Measurements from ENCODE around the gene RPL3.
"Not testable (repeated sequence)": the region's sequence is repeated elsewhere in the genome, so short reads cannot be mapped to it uniquely, and the experiment has no call there.

DNA sequence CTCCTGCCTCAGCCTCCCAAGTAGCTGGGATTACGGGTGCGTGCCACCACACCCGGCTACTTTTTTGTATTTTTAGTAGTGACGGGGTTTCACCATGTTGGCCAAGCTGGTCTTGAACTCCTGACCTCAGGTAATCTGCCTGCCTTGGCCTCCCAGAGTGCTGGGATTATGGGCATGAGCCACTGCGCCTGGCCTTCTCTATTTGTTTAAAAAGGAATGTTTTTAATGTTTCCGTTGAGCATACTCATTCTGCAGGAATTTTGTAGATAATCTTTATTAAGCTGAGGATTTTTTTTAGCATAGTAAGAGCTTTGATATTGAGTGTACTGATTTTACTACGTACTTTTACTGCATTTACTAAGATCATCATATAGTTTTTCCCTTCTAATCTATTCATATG, 20.4 kb upstream of the RPL3 start:
- TF ChIP-seq, protein P1, sequence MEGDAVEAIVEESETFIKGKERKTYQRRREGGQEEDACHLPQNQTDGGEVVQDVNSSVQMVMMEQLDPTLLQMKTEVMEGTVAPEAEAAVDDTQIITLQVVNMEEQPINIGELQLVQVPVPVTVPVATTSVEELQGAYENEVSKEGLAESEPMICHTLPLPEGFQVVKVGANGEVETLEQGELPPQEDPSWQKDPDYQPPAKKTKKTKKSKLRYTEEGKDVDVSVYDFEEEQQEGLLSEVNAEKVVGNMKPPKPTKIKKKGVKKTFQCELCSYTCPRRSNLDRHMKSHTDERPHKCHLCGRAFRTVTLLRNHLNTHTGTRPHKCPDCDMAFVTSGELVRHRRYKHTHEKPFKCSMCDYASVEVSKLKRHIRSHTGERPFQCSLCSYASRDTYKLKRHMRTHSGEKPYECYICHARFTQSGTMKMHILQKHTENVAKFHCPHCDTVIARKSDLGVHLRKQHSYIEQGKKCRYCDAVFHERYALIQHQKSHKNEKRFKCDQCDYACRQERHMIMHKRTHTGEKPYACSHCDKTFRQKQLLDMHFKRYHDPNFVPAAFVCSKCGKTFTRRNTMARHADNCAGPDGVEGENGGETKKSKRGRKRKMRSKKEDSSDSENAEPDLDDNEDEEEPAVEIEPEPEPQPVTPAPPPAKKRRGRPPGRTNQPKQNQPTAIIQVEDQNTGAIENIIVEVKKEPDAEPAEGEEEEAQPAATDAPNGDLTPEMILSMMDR (IDR thresholded peaks at IDR 0.05; ENCODE audit: low read depth, low read length, poor library complexity, severe bottlenecking): not testable (repeated sequence)
- not testable (repeated sequence) for TF ChIP-seq EZH2phosphoT487 (IDR thresholded peaks at IDR 0.05; ENCODE audit: borderline replicate concordance, low read length)

All from DOHH2 (cell line).